Endothelial cell of umbilical vein (primary cell): ENCODE measurements around the gene PTCHD1. TPM values are rescaled to one million over a fixed set of nuclear protein-coding genes. Genes with fewer than 3 reads are reported as not detected.

Source experiments
- BruUV-seq: library from RNA; stranded (reverse); fragments of 400-500 nt; replicated peaks from 2 replicates; lab custom pipeline; 2021; lab: Mats Ljungman, UMichigan
- CTCF ChIA-PET: fragments of 300-600, 350-600 bp; sonication (Branson Sonifier 250); formaldehyde crosslinking; loops from one replicate; lab custom pipeline; 2021; ENCODE audit warnings: antibody characterized with exemption, inconsistent platforms; lab: Charles Lee
- POLR2A ChIA-PET: fragments of 300-600, 350-600 bp; sonication (Branson Sonifier 250); formaldehyde crosslinking; loops from one replicate; lab custom pipeline; 2021; ENCODE audit warnings: antibody characterized with exemption, inconsistent platforms; lab: Charles Lee
- DNase-seq: peaks from one replicate; pipeline ENCODE4 v3.0.0-alpha.2; 2011; ENCODE audit warnings: low read depth, low spot score
- FAIRE-seq: peaks from 2 replicates; lab custom pipeline; 2011; peaks lifted over from hg19 to GRCh38; lab: Jason Lieb, UNC
- H2AFZ ChIP-seq: 2 replicates; pipeline ENCODE4 v1.6.0; 2012; ENCODE audit warnings: low read depth, low read length, control low read depth, inconsistent platforms
- H3K27ac ChIP-seq: 2 replicates; pipeline ENCODE4 v1.5.1; 2011; ENCODE audit warnings: low read depth, mild to moderate bottlenecking, control low read depth, low read length, moderate library complexity; ENCODE audit not compliant: insufficient read depth
- H3K27me3 ChIP-seq, 2 experiments: 2 replicates each; pipeline versions ENCODE4 v1.6.0 to v1.6.1; 2011; ENCODE audit warnings: low read length in 2 of 2, mixed read lengths in 1 of 2; ENCODE audit not compliant: control insufficient read depth in 2 of 2, insufficient read depth in 2 of 2
- H3K36me3 ChIP-seq, 2 experiments: 2 replicates in 1 of 2; 3 replicates in 1 of 2; pipeline ENCODE4 v1.5.1; 2011; ENCODE audit warnings: low read length in 2 of 2, mild to moderate bottlenecking in 1 of 2, moderate library complexity in 1 of 2; ENCODE audit not compliant: control insufficient read depth in 2 of 2, insufficient read depth in 2 of 2; ENCODE audit errors: extremely low read depth in 1 of 2
- H3K4me1 ChIP-seq: 3 replicates; pipeline ENCODE4 v1.5.1; 2011; ENCODE audit warnings: mild to moderate bottlenecking, low read length; ENCODE audit not compliant: control insufficient read depth, insufficient read depth; ENCODE audit errors: extremely low read depth
- H3K4me2 ChIP-seq: 2 replicates; pipeline ENCODE4 v1.6.1; 2011; ENCODE audit warnings: low read length, control low read depth, mixed read lengths; ENCODE audit not compliant: insufficient read depth
- H3K4me3 ChIP-seq, 3 experiments: fragments of 200-600 bp in 1 of 3; sonication (generic), shearing (Covaris generic) in 1 of 3; replicated peaks in 1 of 3; 2 replicates each; pipeline ENCODE4 v1.5.1; 2011 to 2016; ENCODE audit warnings: control low read depth in 3 of 3, low read length in 3 of 3, mild to moderate bottlenecking in 2 of 3, inconsistent platforms in 1 of 3, low read depth in 1 of 3, moderate library complexity in 1 of 3; ENCODE audit not compliant: insufficient read depth in 1 of 3
- H3K79me2 ChIP-seq: 2 replicates; pipeline ENCODE4 v1.6.0; 2012; ENCODE audit warnings: low read length, inconsistent platforms; ENCODE audit not compliant: control insufficient read depth, insufficient read depth
- H3K9ac ChIP-seq: replicated peaks from 2 replicates; pipeline ENCODE3; 2011; ENCODE audit warnings: low read length, control low read depth; ENCODE audit not compliant: insufficient read depth; ENCODE audit errors: extremely low read depth
- H3K9me1 ChIP-seq: replicated peaks from 3 replicates; pipeline ENCODE4 v1.6.0; 2011; ENCODE audit warnings: mild to moderate bottlenecking, low read length; ENCODE audit not compliant: control insufficient read depth, insufficient read depth; ENCODE audit errors: extremely low read depth
- H3K9me3 ChIP-seq: replicated peaks from 2 replicates; pipeline ENCODE4 v1.5.1; 2012; ENCODE audit warnings: low read length, inconsistent platforms; ENCODE audit not compliant: control insufficient read depth, insufficient read depth
- H4K20me1 ChIP-seq: replicated peaks from 2 replicates; pipeline ENCODE3; 2011; ENCODE audit warnings: mild to moderate bottlenecking, low read length; ENCODE audit not compliant: control insufficient read depth, insufficient read depth; ENCODE audit errors: extremely low read depth
- EZH2 ChIP-seq: IDR thresholded peaks from 2 replicates; pipeline ENCODE4 v1.6.1; 2012; ENCODE audit warnings: borderline replicate concordance, low read depth, mild to moderate bottlenecking, moderate library complexity, low read length, inconsistent platforms; ENCODE audit not compliant: severe bottlenecking
- FOS ChIP-seq: IDR thresholded peaks from 2 replicates; pipeline ENCODE4 v1.6.1; 2011; ENCODE audit warnings: mild to moderate bottlenecking, low read length, moderate library complexity, borderline replicate concordance; ENCODE audit not compliant: insufficient read depth
- GATA2 ChIP-seq: IDR thresholded peaks from 2 replicates; pipeline ENCODE4 v1.7.0; 2011; ENCODE audit warnings: low read depth, mild to moderate bottlenecking, moderate library complexity, mixed read lengths, low read length; ENCODE audit not compliant: insufficient read length, insufficient read depth
- JUN ChIP-seq: IDR thresholded peaks from 2 replicates; pipeline ENCODE4 v1.6.1; 2011; ENCODE audit warnings: borderline replicate concordance, low read depth; ENCODE audit not compliant: insufficient read length, insufficient read depth
- MYC ChIP-seq: IDR thresholded peaks from one replicate; pipeline ENCODE4 v1.6.1; 2011; ENCODE audit warnings: mild to moderate bottlenecking, low read depth, low read length
- POLR2A ChIP-seq: IDR thresholded peaks from 2 replicates; pipeline ENCODE4 v1.6.1; 2012; ENCODE audit warnings: low read depth, mild to moderate bottlenecking, control low read depth, low read length
- POLR2AphosphoS5 ChIP-seq: IDR thresholded peaks from 2 replicates; pipeline ENCODE4 v1.6.1; 2012; ENCODE audit warnings: low read depth, mild to moderate bottlenecking, control low read depth, low read length, moderate library complexity; ENCODE audit not compliant: insufficient read depth
- dilution Hi-C: fragments of 300-500 bp; cut with MboI; formaldehyde crosslinking; loops from one replicate; pipeline ENCODE4 v1.15.0; 2019; ENCODE audit warnings: low sequenced_read_pairs; ENCODE audit not compliant: extremely low pct_ligation_motif_present
- intact Hi-C: fragments of 100-400 bp; cut with micrococcal nuclease; formaldehyde crosslinking; loops from one replicate; pipeline ENCODE4 v1.10.0; 2022
- polyA plus RNA-seq, 4 experiments: library from polyadenylated mRNA; depleted of rRNA in 3 of 4; stranded (reverse) in 3 of 4; unstranded in 1 of 4; fragments of >200 nt; gene quantifications; 2 replicates each; pipeline versions ENCODE4 v1.2.1 to v1.2.3, GENCODE V29; 2011 to 2012; ENCODE audit warnings: missing spikeins in 1 of 4
- total RNA-seq: library from RNA; stranded (reverse); gene quantifications from 2 replicates; pipeline ENCODE4 v1.2.3, GENCODE V29; 2021
- TF ChIP-seq, protein P1 (sequence below), 2 donors: IDR thresholded peaks; 1 replicate in 1 of 2; 2 replicates in 1 of 2; pipeline ENCODE4 v1.5.1; 2011; ENCODE audit warnings: low read length in 2 of 2, mild to moderate bottlenecking in 2 of 2, moderate library complexity in 2 of 2, control low read depth in 1 of 2, inconsistent platforms in 1 of 2, low read depth in 1 of 2; ENCODE audit not compliant: insufficient read depth in 1 of 2; ENCODE audit errors: extremely low read depth in 1 of 2
- TF ChIP-seq, protein P2 (sequence below): IDR thresholded peaks from 2 replicates; pipeline ENCODE4 v1.6.1; 2011; ENCODE audit not compliant: insufficient read depth, insufficient read length

The PTCHD1 gene
- total and polyA plus RNA-seq, 2 donors (not counting 3 experiments of a cell fraction or from before 2014, with no cell fraction given) = not detected

DNA sequence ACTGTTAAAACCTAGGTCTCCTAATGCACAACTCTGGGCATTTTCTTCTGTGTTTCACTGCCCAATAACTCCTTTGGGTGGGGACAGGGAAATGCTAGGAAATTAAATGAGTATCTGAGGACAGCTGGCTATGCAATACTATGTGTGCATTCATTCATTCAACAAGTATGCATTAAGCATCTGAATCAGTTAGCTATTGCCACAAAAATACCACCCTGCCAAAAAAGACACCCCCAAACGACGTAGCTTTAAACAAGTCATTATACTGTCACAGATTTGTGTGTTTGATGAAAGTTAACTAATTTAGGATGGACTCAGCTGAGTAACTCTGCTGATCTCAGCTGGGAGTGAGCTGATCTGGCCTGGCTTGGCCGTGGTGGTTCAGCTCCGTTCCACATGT, 29.8 kb upstream of the PTCHD1 start:
- H3K9me1 ChIP-seq = no peaks in the 10 kb centered on the region
- no peak overlapping the region for H3K9ac ChIP-seq
- no peak overlapping the region for H3K4me2 ChIP-seq
- POLR2A ChIA-PET = no interaction called here
- no peak overlapping the region for H3K27ac ChIP-seq
- dilution Hi-C loops = no loop called here
- DNase-seq (no peak), FAIRE-seq (no peak)
- H4K20me1 ChIP-seq = no peaks in the 10 kb centered on the region
- no peak overlapping the region for H2AFZ ChIP-seq
- no peaks in the 10 kb centered on the region for H3K9me3 ChIP-seq
- intact Hi-C loops = no loop called here
- no TSS peak for BruUV-seq
- no peak for TF ChIP-seq POLR2A
- TF ChIP-seq FOS = no peak
- TF ChIP-seq, protein P1, sequence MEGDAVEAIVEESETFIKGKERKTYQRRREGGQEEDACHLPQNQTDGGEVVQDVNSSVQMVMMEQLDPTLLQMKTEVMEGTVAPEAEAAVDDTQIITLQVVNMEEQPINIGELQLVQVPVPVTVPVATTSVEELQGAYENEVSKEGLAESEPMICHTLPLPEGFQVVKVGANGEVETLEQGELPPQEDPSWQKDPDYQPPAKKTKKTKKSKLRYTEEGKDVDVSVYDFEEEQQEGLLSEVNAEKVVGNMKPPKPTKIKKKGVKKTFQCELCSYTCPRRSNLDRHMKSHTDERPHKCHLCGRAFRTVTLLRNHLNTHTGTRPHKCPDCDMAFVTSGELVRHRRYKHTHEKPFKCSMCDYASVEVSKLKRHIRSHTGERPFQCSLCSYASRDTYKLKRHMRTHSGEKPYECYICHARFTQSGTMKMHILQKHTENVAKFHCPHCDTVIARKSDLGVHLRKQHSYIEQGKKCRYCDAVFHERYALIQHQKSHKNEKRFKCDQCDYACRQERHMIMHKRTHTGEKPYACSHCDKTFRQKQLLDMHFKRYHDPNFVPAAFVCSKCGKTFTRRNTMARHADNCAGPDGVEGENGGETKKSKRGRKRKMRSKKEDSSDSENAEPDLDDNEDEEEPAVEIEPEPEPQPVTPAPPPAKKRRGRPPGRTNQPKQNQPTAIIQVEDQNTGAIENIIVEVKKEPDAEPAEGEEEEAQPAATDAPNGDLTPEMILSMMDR (IDR thresholded peaks at IDR 0.05; ENCODE audit: extremely low read depth in 1 of 2, insufficient read depth in 1 of 2, low read depth in 1 of 2, low read length in 2 of 2) = no peak
- TF ChIP-seq JUN = no peak
- TF ChIP-seq POLR2AphosphoS5 = no peak
- no peak for TF ChIP-seq MYC
- TF ChIP-seq GATA2 = no peak
- TF ChIP-seq, protein P2, sequence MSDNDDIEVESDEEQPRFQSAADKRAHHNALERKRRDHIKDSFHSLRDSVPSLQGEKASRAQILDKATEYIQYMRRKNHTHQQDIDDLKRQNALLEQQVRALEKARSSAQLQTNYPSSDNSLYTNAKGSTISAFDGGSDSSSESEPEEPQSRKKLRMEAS = no peak
- TF ChIP-seq EZH2 = no peak
- CTCF ChIA-PET = interaction anchor here (0.6 to 1.1 kb wide), 2 partner anchors 13 to 1169 kb away, joined by 3 read pairs; no protein-coding TSS in a partner anchor
- no peaks in the 10 kb centered on the region for H3K27me3 ChIP-seq
- no peaks in the 10 kb centered on the region for H3K36me3 ChIP-seq
- H3K4me3 ChIP-seq = no peak overlapping the region
- no peaks in the 10 kb centered on the region for H3K79me2 ChIP-seq
- H3K4me1 ChIP-seq = no peaks in the 10 kb centered on the region
